ENCODE data around the gene NCK1. TPM values are rescaled to one million over a fixed set of nuclear protein-coding genes. Genes with fewer than 3 reads are reported as not detected.

Gene NCK1
- total RNA-seq, 1 donor from 2014 or later: 43.7 TPM

GRCh38 chr3:136836511-136837156 is 25.4 kb upstream of the NCK1 start:
- Histone ChIP-seq H3K36me3 (ENCODE audit: insufficient read depth, low read length) (no peaks in the 10 kb centered on the region), H3K9ac (ENCODE audit: low read length) (no peak overlapping the region), H3K27me3 (ENCODE audit: insufficient read depth, low read length) (no peaks in the 10 kb centered on the region), H2AFZ (ENCODE audit: low read depth, low read length) (no peak overlapping the region), H3K4me1 (ENCODE audit: insufficient read depth, low read length) (peaks cover 18% of the 10 kb centered on the region), H3K9me3 (ENCODE audit: insufficient read depth, low read depth, low read length) (no peaks in the 10 kb centered on the region), H3K4me3 (ENCODE audit: insufficient read depth, low read depth, low read length) (no peak overlapping the region), H4K20me1 (ENCODE audit: insufficient read depth, low read length) (peaks cover 18% of the 10 kb centered on the region), H3K79me2 (ENCODE audit: insufficient read depth, low read length) (peaks cover 73% of the 10 kb centered on the region), H3K27ac (ENCODE audit: low read depth, low read length) (no peak overlapping the region), H3K4me2 (ENCODE audit: low read length) (peak overlapping the region; percentile 15)
- DNase-seq (ENCODE audit: low read depth) (no peak), FAIRE-seq (peak; percentile 59)
- Mint-ChIP-seq H3K27ac (ENCODE audit: unreplicated experiment) (no peak overlapping the region), H3K9me3 (ENCODE audit: unreplicated experiment) (no peaks in the 10 kb centered on the region), H3K4me3 (ENCODE audit: unreplicated experiment) (no peak overlapping the region), H3K36me3 (ENCODE audit: low read depth, unreplicated experiment) (no peaks in the 10 kb centered on the region), H3K27me3 (ENCODE audit: low read depth, unreplicated experiment) (no peaks in the 10 kb centered on the region), H3K4me1 (ENCODE audit: low read depth, unreplicated experiment) (peaks cover 29% of the 10 kb centered on the region)
- no peak for TF ChIP-seq EZH2 (IDR thresholded peaks at IDR 0.05; ENCODE audit: insufficient read depth, low read length)

GRCh38 chr3:136838641-136839555 is 23.1 kb upstream of the NCK1 start:
- H3K27ac Mint-ChIP-seq (ENCODE audit: unreplicated experiment): peak overlapping the region; percentile 79
- H3K9ac ChIP-seq (ENCODE audit: low read length): peak overlapping the region; percentile 32
- DNase-seq (ENCODE audit: low read depth): peak; percentile 70
- H2AFZ ChIP-seq (ENCODE audit: low read depth, low read length): no peak overlapping the region
- FAIRE-seq: no peak
- H3K4me3 Mint-ChIP-seq (ENCODE audit: unreplicated experiment): peak overlapping the region; percentile 23
- H3K4me2 ChIP-seq (ENCODE audit: low read length): peak overlapping the region; percentile 54
- no peak overlapping the region for H3K4me3 ChIP-seq (ENCODE audit: insufficient read depth, low read depth, low read length)
- peaks cover 3% of the 10 kb centered on the region for H3K9me3 Mint-ChIP-seq (ENCODE audit: unreplicated experiment)
- H3K27ac ChIP-seq (ENCODE audit: low read depth, low read length): peak overlapping the region; percentile 25
- H3K4me1 ChIP-seq (ENCODE audit: insufficient read depth, low read length): peaks cover 18% of the 10 kb centered on the region
- H3K36me3 Mint-ChIP-seq (ENCODE audit: low read depth, unreplicated experiment): peaks cover 10% of the 10 kb centered on the region
- H3K9me3 ChIP-seq (ENCODE audit: insufficient read depth, low read depth, low read length): no peaks in the 10 kb centered on the region
- H3K27me3 ChIP-seq (ENCODE audit: insufficient read depth, low read length): no peaks in the 10 kb centered on the region
- no peaks in the 10 kb centered on the region for H3K27me3 Mint-ChIP-seq (ENCODE audit: low read depth, unreplicated experiment)
- peaks cover 29% of the 10 kb centered on the region for H3K4me1 Mint-ChIP-seq (ENCODE audit: low read depth, unreplicated experiment)
- H3K79me2 ChIP-seq (ENCODE audit: insufficient read depth, low read length): peaks cover 69% of the 10 kb centered on the region
- H3K36me3 ChIP-seq (ENCODE audit: insufficient read depth, low read length): no peaks in the 10 kb centered on the region
- H4K20me1 ChIP-seq (ENCODE audit: insufficient read depth, low read length): peaks cover 16% of the 10 kb centered on the region
- no peak for TF ChIP-seq CTCF (IDR thresholded peaks at IDR 0.05; ENCODE audit: insufficient read depth, low read depth, low read length)
- TF ChIP-seq EZH2 (IDR thresholded peaks at IDR 0.05; ENCODE audit: insufficient read depth, low read length): no peak

- TF ChIP-seq CTCF (IDR thresholded peaks at IDR 0.05; ENCODE audit: insufficient read depth, low read depth, low read length) (no peak), EZH2 (IDR thresholded peaks at IDR 0.05; ENCODE audit: insufficient read depth, low read length) (no peak)
- Histone ChIP-seq H3K4me3 (ENCODE audit: insufficient read depth, low read depth, low read length) (no peak overlapping the region), H3K79me2 (ENCODE audit: insufficient read depth, low read length) (peaks cover 63% of the 10 kb centered on the region), H3K27me3 (ENCODE audit: insufficient read depth, low read length) (no peaks in the 10 kb centered on the region), H3K9me3 (ENCODE audit: insufficient read depth, low read depth, low read length) (no peaks in the 10 kb centered on the region), H3K4me2 (ENCODE audit: low read length) (peak overlapping the region; percentile 54), H3K9ac (ENCODE audit: low read length) (no peak overlapping the region), H4K20me1 (ENCODE audit: insufficient read depth, low read length) (peaks cover 16% of the 10 kb centered on the region), H2AFZ (ENCODE audit: low read depth, low read length) (no peak overlapping the region), H3K4me1 (ENCODE audit: insufficient read depth, low read length) (peaks cover 18% of the 10 kb centered on the region), H3K27ac (ENCODE audit: low read depth, low read length) (peak overlapping the region; percentile 8), H3K36me3 (ENCODE audit: insufficient read depth, low read length) (no peaks in the 10 kb centered on the region)
- DNase-seq (ENCODE audit: low read depth): no peak
- no peak overlapping the region for H3K4me3 Mint-ChIP-seq (ENCODE audit: unreplicated experiment)
- FAIRE-seq: no peak
- H3K36me3 Mint-ChIP-seq (ENCODE audit: low read depth, unreplicated experiment): peaks cover 11% of the 10 kb centered on the region
- no peaks in the 10 kb centered on the region for H3K27me3 Mint-ChIP-seq (ENCODE audit: low read depth, unreplicated experiment)
- peak overlapping the region; percentile 79 for H3K27ac Mint-ChIP-seq (ENCODE audit: unreplicated experiment)
- H3K4me1 Mint-ChIP-seq (ENCODE audit: low read depth, unreplicated experiment): peaks cover 29% of the 10 kb centered on the region
- peaks cover 3% of the 10 kb centered on the region for H3K9me3 Mint-ChIP-seq (ENCODE audit: unreplicated experiment)
Measured at GRCh38 chr3:136839556-136839931, 22.5 kb upstream of the NCK1 start.
